OCI-M2 (cell line): Measurements from ENCODE around the gene ZMIZ1.

Experiments
- DNase-seq: peaks from one replicate; lab custom pipeline; 2025; ENCODE audit not compliant: unreplicated experiment; lab: John Stamatoyannopoulos, UW

The ZMIZ1 gene

DNA sequence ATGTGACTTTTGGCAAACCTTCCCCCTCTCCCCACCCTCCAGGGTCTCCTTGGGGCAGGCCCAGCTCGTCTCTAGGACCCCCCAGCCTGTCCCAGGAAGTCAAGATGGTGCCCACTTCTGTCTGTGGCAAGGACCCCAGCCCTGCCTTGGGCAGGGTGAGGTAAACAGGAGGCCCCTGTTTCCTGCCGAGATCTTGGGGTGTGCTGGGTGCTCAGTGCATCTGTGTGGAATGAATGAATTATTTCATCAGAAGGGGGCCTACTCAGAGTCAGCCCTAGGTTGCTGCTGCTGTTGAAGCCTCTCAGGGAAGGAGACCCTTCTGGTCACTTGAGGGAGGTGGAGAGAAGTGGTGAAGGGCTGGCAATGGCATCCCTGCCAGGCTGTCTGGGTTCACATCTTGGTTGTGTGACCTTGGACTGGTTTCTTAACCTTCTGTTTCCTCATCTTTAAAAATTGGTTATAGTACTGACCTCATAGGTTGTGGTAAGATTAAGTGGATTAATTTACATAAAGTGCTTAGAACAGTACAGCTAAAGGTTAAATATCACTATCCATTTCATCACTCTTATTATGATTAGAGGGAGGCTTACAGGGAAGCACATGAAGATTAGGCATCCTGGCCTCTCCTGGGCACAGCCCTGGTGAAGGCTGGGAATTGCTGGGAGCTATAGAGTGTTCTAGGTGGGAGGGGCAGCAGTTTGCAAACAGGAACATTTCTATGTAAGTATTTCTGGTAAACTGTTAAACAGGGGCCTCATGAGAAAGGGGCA lies 67.7 kb downstream of the ZMIZ1 start:
- DNase-seq = no peak

DNA sequence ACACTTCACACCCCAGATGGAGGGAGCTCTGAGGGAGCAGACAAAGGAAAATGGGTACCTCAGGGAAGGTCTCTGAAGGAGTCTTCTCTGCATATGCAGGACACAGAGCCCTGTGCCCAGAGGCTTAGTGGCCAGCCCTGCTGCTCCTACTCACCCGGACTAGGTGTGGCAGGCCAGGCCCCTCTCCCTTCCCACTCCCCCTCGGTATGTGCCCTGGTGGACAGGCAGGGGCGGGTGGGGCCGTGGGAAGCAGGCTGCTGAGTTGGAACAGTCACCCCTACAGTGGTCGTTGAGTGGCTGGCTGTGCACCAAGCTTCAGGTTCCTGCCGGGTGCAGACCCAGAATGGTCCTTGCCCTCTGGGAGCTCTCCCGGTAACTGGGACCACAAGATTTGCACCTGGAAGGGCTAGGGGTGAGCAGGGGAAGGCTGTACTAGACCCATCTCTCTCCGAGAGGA lies 68.6 kb downstream of the ZMIZ1 start:
- no peak for DNase-seq

DNA sequence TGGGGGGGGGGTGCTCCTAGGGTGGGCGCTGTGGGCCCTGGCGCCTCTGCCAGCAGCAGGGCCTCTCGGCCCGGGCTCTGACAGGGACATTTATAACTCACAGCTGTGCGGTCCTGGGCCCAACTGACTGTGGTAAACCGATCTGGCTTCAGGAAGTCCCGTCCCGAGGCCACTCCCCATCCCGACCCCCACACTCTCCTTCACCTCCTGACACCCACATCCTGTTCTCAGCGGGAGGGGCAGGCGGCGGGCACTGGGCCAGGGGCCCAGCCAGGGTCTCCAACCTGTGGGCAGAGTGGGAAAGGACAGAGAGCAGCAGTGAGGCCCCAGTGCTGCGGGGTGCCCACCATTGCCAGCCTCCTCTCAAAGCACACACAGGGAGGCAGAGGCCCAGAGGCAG lies 69.1 kb downstream of the ZMIZ1 start:
- no peak for DNase-seq

DNA sequence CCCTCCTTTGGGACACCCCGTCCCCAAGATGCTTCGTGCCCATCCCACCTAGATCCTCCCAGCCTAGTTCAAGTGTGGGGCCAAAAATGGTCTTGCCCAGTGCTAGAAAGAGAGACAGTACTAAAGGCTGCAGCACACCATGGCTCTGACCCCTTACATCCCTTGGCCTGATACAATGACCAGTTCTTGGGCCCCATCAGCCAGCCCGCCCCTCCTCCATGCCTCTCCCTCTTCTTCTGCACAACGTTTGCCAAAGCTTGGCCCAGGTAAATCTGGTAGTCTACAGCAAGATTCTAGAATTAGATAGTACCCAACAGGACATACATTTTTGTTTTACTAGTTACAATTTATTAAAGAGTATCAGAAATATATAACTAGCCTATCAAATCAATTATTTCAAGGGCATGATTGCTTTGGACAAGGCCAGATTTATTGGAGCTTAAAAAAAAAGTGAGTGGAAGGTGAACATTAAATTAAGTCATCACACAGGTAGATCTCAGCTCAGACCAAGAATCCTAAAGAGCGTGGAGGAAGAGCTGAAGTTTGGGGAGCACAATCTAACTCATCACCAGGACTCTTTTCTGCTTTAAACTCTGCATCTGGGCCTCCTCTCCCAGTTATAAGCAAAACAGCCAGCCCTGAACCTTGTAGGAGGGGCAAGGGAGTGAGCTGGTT lies 69.8 kb downstream of the ZMIZ1 start:
- DNase-seq = no peak

DNA sequence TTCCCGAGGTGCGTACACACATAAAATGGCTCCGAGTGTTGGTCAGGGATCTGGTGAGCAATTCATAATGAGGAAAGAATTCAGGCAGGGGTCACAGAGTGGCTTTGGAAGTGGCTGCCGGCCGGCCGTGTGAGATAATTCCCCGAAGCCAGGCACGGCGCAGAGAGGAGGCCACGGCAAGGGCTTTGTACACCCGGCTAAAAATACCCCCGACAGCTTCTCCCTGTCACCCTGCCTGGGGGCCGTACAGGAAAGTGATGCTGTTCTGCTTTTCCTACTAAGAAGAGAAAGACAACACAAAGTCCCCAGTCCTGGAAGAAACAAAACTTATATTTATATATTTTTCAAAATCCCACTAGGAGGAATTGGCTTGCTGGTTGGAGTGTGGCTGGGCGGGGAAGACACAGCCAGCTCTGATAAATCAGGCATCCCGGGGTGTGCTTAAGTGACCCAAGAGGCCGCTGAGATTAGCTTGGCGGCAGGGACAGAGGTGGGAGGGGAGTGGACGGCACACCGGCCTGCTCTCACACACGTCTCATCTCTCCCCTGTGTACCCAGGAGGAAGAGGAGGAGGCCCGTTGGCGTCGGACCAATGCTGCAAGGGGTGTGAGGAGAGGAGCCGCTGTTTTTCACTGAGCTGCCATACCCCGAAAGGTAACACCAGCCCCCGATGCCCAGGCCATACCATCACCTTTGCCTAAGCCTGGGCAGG lies 70.5 kb downstream of the ZMIZ1 start:
- DNase-seq = no peak

DNA sequence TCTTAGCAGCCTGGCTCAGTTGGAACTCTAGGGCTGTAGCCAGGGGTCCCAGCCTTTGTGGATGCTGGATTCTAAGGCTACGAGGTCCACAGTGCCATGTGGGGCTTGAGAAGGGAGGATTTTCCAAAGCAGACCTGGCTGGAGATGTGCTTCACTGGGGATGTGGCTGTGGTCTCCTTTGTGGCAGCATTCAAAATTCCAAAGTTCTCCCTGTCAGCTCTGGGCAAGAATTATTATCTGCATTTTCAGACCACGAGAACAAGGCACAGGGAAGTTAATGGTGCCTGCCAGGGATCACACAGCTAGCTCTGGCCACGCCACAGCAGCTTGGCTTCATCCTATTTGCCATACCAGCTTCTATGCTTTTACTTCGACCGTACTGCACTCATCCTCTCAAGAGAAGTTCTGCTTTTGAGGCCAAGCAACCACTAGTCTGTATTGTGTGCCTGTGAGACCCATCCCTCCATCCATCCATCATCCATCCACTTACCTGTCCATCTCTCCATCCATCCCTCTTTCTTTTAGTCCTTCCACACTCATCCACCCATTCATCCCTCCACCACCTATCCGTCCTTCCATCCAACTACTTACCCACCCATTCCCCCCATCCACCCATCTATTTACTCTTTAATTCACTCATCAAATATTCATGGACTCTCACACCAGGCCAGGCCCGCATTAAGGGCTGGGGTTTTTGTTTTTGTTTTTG lies 71.5 kb downstream of the ZMIZ1 start:
- DNase-seq = no peak

DNA sequence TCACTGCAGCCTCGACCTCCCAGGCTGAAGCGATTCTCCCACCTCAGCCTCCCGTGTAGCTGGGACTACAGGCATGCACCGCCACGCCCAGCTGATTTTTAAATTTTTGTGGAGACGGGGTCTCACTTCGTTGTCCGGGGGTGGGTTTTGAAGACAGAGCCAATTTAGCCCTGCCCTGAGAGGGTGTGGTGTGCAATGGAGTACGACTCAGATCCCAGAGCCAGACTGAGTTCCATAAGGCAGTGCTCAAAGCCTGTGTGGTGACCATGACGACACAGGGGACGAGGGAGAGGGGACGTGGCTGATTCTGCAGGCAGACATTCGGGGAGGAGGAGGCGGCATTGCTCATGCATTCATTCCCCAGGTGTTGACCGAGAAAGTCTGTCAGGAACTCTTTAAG lies 72.1 kb downstream of the ZMIZ1 start:
- no peak for DNase-seq

DNA sequence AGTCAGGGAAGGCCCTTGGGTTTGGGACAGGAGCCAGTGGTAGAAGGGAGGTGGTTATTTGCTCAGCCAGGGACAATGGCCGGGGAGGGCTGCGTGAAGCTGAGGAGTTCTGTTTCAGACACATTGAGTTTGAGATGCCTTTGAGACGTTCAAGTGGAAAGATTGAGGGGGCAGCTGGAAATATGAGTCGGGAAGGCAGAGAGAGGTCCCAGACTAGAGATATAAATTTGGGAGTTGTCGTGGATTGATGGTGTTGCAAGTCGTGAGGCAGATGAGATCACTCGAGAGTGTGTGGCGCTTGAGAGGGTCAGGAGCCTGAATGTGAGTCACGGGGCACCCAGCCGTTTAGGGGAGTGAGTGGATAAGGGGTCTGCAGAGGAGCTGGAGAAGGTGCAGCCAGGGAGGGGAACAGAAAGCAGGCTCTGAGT lies 73.3 kb downstream of the ZMIZ1 start:
- no peak for DNase-seq

DNA sequence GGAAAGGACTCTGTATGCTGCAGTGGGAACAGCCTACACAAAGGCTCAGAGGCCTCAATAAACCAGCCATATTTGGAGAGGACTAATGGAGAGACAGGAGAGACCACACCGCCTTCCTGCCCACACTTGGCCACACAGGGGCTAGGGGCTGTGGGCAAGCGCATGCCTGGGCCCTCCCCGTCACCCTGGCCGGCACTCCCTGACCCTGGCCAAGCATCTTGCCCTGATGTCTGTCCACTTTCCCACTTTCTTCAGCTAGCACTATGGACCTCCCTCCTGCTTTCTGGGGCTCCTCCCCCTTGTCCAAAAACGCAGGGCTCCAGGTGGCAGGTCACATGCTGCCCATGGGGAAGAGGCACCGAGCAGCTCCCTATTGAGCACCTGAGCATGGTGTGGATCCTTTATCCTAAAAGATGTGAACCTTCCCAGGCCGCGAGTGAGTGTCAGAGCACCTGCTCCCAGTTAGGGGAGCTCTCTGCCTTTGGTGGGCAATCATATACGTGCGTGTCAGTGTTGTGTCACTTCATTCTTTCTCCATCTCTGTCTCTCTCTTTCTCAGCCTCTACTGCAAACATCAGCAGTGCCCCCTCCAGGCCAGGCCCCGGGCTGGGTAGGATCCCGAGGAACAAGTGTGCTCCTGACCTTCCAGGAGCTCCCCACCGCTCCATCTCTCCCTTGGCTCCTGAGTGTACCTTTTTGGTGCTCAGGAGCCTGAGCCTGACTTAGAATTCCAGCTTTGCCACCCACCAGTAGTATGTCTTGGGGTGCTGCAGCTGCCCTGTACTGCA lies 74.0 kb downstream of the ZMIZ1 start:
- DNase-seq = no peak

DNA sequence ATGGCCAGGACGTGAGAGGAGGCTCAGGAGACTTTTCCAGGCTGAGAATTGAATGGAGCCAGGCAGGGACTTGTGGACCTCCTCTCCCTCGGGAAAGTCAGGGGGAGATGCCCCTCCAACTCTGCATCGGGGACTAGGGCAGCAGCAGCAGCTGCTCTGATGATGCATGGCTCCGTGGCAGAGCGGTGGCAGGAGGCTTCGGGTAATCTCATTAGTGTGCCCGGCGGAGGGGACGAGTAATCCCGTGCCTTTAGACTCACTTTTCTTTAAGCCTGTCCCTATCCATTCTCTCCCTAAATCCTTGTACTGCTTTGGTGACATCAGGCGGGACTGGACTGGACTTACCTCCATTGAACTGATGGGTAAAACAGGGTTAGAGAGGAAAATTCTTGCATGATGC lies 75.1 kb downstream of the ZMIZ1 start:
- DNase-seq = no peak

DNA sequence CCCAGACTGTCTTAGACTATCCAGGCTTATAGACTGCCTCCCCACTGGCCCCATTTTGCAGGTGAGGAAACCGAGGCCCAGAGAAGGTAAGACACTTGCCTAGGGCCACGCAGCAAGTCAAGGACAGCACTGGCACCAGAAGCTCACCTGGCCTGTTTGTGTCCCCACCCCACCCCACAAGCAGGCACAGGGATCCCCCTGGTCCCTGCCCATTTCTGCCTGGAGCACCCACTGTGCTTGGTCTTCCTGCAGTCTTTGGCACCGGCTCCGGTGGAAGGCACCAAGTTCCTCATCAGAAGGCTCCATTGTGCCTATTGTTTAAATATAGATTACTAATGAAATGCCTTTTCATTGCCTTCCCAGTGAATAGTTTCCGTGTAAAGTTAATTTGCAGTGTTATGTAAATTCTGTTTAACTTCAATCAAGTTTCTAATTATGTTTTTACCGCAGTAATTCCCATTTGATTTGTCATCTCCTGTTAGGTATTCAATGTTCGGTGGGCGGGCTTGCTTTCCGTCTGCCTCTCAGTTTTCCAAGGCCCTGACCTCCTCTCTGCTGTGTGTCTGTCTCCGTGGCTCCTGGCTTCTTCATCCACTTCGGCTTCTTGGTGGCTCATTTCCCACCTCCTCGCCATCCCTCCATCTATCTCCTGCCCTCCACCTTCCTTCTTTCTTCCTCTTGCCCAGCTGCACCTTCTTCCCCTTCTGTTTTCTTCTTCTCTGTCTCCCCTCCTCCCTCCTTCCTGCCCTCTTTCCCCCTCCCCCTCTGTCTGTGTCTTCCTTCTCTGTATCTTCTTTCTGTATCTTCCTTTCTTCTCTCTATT lies 75.8 kb downstream of the ZMIZ1 start:
- DNase-seq = no peak

DNA sequence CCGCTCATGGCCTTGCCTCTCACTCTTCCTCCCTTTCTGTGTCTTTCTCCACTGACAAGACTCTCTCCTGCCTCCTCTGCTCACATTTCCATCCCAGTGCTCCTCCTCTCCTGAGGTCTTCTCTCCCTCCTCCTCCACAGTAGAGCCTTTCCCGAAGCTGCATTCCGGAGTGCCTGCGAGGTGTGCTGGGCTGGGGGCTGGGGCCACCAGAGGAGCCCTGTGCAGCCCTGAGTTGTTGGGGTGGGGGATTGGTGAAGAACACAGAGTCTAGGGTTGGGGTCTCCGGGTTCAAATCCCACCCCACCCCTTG lies 76.4 kb downstream of the ZMIZ1 start:
- DNase-seq = no peak

DNA sequence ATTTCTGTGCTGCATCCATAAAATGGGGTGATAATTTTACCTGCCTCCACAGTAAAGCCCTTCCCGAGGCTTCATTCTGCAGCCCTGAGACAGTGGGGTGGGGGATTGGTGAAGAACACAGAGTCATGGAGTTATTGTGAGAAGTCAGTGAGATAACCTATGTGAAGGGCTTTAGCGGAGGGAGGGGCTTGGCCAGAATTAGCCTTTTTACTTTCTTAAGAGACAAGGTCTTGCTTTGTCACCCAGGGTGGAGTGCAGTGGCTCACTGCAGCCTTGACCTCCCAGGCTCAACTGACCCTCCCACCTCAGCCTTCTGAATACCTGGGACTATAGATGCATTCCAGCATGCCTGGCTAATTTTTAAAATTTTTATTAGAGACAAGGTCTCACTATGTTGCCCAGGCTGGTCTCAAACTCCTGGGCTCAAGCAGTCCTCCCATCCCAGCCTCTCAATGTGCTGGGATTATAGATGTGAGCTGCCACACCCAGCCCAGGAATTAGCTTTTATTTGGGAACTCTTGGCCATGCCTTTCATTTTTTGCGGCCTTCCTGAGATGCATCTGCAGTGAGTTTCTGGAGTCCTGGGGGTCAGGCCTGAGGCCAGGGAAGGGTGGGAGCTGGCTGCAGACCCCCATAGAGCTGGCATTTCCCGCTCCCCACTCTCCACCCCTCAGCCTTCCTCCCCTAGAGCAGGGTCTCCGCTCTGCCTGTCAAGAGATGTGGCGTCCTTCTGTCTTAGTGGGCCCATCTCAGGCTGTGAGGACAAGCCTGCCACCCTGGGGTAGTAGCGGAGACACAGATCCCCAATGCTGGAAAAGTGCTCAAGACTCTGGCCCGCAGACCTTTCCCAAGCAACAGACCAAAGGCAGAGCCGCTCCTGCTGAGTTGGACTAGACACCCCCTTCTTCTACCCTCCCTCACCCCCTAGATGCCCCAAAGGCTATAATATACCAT lies 77.0 kb downstream of the ZMIZ1 start:
- DNase-seq = no peak

DNA sequence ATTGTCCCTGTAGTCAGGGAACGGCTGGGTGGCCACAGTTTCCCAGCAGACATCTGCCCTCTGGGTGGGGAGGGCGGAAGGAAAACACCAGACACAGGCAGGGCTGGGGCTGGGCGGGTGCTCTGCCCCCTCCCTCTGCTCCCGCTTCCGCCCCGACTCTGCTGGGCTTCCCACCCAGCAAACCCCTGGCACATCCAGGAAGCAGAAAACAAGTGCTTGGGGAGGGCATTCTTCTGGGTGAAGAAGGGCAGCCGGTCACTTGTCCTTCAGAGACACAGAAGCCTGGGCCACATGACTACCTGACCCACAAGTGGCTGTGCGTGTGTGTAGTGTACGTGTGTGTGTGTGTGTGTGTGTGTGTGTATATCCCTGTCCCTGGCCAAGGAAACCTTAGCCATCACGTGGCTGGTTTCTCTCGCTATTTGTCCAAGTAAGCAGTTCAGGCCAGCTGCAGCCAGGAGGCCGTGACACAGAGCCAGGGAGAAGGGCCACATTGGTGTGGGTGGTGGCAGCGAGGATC lies 77.9 kb downstream of the ZMIZ1 start:
- no peak for DNase-seq

DNA sequence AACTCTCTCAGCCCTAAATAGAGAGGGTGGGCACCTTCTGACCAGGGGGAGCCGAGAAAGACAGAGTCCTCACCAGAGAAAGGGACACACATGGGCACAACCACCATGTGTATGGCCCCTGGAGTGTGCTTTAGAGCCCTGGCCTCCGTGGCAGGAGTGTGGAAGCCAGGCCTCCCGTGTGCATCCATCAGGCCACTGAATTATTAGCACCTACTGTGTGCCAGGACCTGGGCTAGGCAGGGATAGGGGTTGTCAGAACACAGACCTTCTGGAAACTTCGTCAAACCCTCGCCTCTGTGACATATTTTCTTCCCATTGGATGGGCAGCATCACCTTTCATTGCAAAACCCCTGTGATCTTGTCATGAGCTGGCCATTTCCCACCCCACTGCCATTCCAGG lies 78.5 kb downstream of the ZMIZ1 start:
- no peak for DNase-seq

DNA sequence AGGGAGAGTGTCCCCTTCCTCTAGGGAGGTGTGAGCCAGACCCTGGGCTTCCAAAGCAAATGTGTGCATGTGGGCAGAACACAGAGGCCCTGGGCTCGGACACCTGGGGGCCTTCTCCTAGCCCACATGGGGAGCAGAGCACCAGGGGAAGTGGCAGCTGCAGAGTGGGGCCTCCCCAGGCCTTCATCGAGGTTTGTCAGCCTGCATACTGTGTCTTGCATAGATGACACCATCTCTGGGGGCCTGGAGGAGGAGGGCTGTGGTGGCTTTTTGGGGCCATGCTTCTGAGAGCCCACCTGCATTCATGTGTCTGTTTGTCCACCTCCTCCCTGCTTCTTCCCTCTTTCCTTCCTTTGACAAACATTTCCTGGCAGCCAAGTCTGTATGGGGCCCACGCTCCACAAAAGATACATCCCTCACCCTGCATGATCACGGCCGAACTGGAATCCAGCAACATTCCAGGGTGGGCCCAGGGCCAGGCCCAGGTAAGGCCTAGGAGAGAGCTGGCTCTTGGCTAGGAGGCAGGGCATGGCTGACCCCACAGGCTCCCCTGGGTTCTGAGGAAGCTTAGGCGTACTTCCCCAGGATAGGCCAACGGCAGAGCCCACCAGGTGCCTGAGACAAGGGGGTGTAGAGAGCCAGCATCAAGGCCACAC lies 79.2 kb downstream of the ZMIZ1 start:
- no peak for DNase-seq

DNA sequence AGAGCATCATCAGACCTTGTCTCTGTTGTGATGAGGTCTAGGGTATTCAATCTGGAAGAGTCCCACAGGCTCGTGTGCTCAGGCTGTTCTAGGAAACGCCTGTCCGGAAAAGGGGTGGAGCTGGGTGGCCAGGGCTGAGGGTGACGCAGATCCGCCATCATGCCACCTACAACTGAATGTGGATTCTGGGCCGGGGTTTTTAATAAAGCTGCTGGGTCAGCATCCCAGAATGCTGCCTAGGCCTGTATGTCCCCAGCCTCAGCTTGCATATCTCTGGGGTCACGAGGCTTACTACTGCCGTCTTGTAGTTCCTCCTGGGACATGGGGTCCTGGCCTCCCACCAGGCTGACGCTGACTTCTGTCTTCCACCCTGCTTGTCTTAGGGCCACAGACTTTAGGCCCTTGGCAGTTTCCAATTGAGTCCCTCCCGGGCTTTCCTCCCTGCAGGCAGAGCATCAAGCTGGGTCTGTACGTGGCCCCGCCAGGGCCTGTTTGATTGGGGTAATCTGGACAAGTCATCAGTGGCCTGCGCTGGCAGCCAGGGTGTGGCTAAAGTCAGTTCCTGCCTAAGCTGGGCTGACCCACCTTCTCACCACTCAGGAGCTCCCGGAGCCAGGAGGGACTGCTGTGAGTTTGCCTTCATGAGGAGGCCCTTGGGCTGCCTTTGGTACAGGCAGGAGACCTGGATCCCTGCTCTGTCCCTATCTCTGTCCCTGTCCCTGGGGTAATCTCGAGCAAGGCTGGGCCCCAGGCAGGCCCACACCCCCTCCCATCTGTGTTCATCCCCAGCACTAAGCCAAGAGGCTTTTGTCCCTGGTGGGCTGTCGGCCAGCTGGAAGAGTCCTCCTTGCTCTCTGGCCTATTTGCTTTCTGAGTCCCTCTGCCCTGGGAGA lies 79.9 kb downstream of the ZMIZ1 start:
- no peak for DNase-seq
